K562 (cell line): ENCODE measurements around the gene CLIC3. TPM values are rescaled to one million over a fixed set of nuclear protein-coding genes. Genes with fewer than 3 reads are reported as not detected.

Source experiments
- ATF2 ChIP-seq: sonication (generic); formaldehyde crosslinking; IDR thresholded peaks from 2 replicates; pipeline ENCODE4 v1.8.1; 2022; ENCODE audit warnings: missing genetic modification reagents
- CBX5 ChIP-seq: IDR thresholded peaks from 2 replicates; pipeline ENCODE4 v1.6.1; 2014; ENCODE audit warnings: low read depth, borderline replicate concordance
- ETS2 ChIP-seq: IDR thresholded peaks from 2 replicates; pipeline ENCODE4 v1.6.1; 2016; ENCODE audit warnings: borderline replicate concordance, missing genetic modification characterization, mild to moderate bottlenecking, moderate library complexity, missing compliant biosample characterization; ENCODE audit not compliant: poor library complexity, severe bottlenecking
- FOXO4 ChIP-seq: fragments of 450-650 bp; formaldehyde crosslinking; IDR thresholded peaks from 2 replicates; pipeline ENCODE4 v1.4.0; 2020; ENCODE audit warnings: mild to moderate bottlenecking, moderate library complexity
- HEY1 ChIP-seq: fragments of 250-450 bp; sonication (Bioruptor Pico); IDR thresholded peaks from 2 replicates; pipeline ENCODE4 v1.5.0; 2020; ENCODE audit warnings: mild to moderate bottlenecking, moderate library complexity, borderline replicate concordance
- HMGN3 ChIP-seq: IDR thresholded peaks from 2 replicates; pipeline ENCODE4 v1.6.1; 2011; ENCODE audit warnings: borderline replicate concordance, low read depth, mild to moderate bottlenecking, mixed read lengths, low read length; ENCODE audit not compliant: insufficient read length; ENCODE audit errors: extremely low read depth
- HNRNPUL1 ChIP-seq: fragments of 200-400 bp; formaldehyde crosslinking; IDR thresholded peaks from 2 replicates; pipeline ENCODE4 v1.6.1; 2017; ENCODE audit warnings: low read length
- NFE2 ChIP-seq: IDR thresholded peaks from 2 replicates; pipeline ENCODE4 v1.6.1; 2014; ENCODE audit warnings: antibody characterized with exemption, low read depth
- POLR2AphosphoS2 ChIP-seq: IDR thresholded peaks from 2 replicates; pipeline ENCODE4 v1.6.1; 2012; ENCODE audit warnings: low read length, improper control_type of control experiment
- RNF219 ChIP-seq: fragments of 250-450 bp; sonication (Bioruptor Pico); IDR thresholded peaks from 2 replicates; pipeline ENCODE4 v1.5.0; 2022; ENCODE audit warnings: mild to moderate bottlenecking
- ZFPM2 ChIP-seq: fragments of 250-450 bp; sonication (Bioruptor Pico); IDR thresholded peaks from 2 replicates; pipeline ENCODE4 v1.5.1; 2022; ENCODE audit warnings: mild to moderate bottlenecking
- polyA plus RNA-seq, 8 experiments: library from polyadenylated mRNA; depleted of rRNA in 4 of 8; stranded (reverse) in 5 of 8; unstranded in 3 of 8; fragments of >200 nt; fragmentation: Nextera tagmentation in 2 of 8; fragmentation: Illumina TruSeq in 1 of 8; extraction: Ambion mirVana in 2 of 8; extraction: Trizol in 1 of 8; gene quantifications; 2 replicates each; pipeline versions ENCODE4 v1.2.1 to v1.2.3, GENCODE V29; 2011 to 2014; ENCODE audit warnings: inconsistent platforms in 1 of 8, missing spikeins in 1 of 8
- total RNA-seq, 7 experiments: library from RNA; depleted of rRNA in 6 of 7; stranded (reverse); fragments of >200 nt in 6 of 7; fragmentation: Illumina TruSeq in 2 of 7; extraction: Trizol in 2 of 7; gene quantifications; 2 replicates each; pipeline versions ENCODE4 v1.2.1 to v1.2.3, GENCODE V29; 2011 to 2021; ENCODE audit warnings: low replicate concordance in 1 of 7

CLIC3 gene
- total and polyA plus RNA-seq, 9 of the 15 experiments (the other 6 are each of a cell fraction or from before 2014, with no cell fraction given): 0.27 to 0.29 TPM; not detected in 7

- TF ChIP-seq RNF219 (CRISPR knock-in tag) (no peak), HNRNPUL1 (no peak), POLR2AphosphoS2 (no peak), CBX5 (no peak), HEY1 (CRISPR knock-in tag) (no peak), FOXO4 (no peak), ATF2 (no peak), HMGN3 (no peak), NFE2 (no peak), ETS2 (tag) (no peak), ZFPM2 (CRISPR knock-in tag) (no peak)
Measured at GRCh38 chr9:137011907-137012675, 15.7 kb upstream of the CLIC3 start (continued).
